Gastroesophageal sphincter (tissue), 3 donors: ENCODE results near the gene SLC39A11.

ENCODE experiments used
- EP300 ChIP-seq: sonication (generic); formaldehyde crosslinking; IDR thresholded peaks from one replicate; pipeline ENCODE4 v1.6.1; 2017; ENCODE audit warnings: antibody characterized with exemption, mild to moderate bottlenecking
- POLR2A ChIP-seq, 2 donors: fragments of 450-650 bp; IDR thresholded peaks; one replicate each; pipeline ENCODE4 v1.6.1; 2017; ENCODE audit warnings: antibody characterized with exemption in 2 of 2, mild to moderate bottlenecking in 2 of 2, moderate library complexity in 1 of 2
- TF ChIP-seq, protein P1 (sequence below), 4 experiments: fragments of 200-600 bp in 2 of 4; fragments of 450-650 bp in 2 of 4; sonication (generic) in 1 of 4; IDR thresholded peaks; one replicate each; pipeline ENCODE4 v1.5.1; 2017 to 2019; ENCODE audit warnings: antibody characterized with exemption in 4 of 4, mild to moderate bottlenecking in 2 of 4, moderate library complexity in 2 of 4

DNA sequence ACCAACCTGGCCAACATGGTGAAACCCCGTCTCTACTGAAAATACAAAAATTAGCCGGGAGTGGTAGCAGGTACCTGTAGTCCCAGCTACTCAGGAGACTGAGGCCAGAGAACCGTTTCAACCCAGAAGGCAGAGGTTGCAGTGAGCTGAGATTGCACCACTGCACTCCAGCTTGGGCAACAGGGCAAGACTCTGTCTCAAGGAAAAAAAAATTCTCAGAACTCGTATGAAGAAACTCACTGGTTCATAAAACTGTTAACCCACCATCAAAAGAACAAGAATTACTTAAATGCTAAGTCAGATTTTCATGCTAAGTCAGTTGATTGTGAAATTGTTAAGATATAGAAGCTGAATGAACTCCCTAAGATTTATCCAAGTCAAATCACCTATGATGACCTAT lies 31.3 kb downstream of the SLC39A11 start:
- TF ChIP-seq POLR2A (IDR thresholded peaks at IDR 0.05) (no peak), EP300 (no peak)
- TF ChIP-seq, protein P1, sequence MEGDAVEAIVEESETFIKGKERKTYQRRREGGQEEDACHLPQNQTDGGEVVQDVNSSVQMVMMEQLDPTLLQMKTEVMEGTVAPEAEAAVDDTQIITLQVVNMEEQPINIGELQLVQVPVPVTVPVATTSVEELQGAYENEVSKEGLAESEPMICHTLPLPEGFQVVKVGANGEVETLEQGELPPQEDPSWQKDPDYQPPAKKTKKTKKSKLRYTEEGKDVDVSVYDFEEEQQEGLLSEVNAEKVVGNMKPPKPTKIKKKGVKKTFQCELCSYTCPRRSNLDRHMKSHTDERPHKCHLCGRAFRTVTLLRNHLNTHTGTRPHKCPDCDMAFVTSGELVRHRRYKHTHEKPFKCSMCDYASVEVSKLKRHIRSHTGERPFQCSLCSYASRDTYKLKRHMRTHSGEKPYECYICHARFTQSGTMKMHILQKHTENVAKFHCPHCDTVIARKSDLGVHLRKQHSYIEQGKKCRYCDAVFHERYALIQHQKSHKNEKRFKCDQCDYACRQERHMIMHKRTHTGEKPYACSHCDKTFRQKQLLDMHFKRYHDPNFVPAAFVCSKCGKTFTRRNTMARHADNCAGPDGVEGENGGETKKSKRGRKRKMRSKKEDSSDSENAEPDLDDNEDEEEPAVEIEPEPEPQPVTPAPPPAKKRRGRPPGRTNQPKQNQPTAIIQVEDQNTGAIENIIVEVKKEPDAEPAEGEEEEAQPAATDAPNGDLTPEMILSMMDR (IDR thresholded peaks at IDR 0.05) = no peak
